Lower leg skin (tissue), 3 donors: ENCODE data around the gene PRSS21.

Experiments
- POLR2A ChIP-seq, 2 donors: fragments of 450-650 bp; IDR thresholded peaks; one replicate each; pipeline ENCODE4 v1.6.1; 2016 to 2017; ENCODE audit warnings: antibody characterized with exemption in 2 of 2, mild to moderate bottlenecking in 1 of 2, moderate library complexity in 1 of 2
- TF ChIP-seq, protein P1 (sequence below), 3 donors: fragments of 450-650 bp; IDR thresholded peaks; one replicate each; pipeline ENCODE4 v1.5.1; 2016; ENCODE audit warnings: antibody characterized with exemption in 3 of 3, mild to moderate bottlenecking in 3 of 3, moderate library complexity in 2 of 3

DNA sequence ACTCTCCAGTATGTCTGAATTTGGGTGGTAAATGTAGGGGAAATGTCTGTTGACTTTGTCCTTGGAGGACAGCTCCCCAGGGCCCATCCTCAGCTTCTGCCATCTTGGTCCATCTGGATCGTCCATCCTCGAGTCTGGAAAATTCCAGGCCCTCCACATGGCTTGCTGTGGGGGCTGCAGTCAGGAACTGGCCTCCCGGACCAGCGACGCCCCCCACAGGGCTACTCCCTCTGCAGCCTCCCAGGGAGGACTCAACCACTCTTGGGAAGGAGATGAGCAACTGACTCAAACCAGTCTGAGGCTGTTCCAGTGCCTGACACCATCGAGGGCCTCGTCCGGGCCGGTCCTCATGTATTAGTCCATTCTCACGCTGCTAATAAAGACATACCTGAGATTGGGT is 7.6 kb downstream of the PRSS21 start:
- TF ChIP-seq, protein P1, sequence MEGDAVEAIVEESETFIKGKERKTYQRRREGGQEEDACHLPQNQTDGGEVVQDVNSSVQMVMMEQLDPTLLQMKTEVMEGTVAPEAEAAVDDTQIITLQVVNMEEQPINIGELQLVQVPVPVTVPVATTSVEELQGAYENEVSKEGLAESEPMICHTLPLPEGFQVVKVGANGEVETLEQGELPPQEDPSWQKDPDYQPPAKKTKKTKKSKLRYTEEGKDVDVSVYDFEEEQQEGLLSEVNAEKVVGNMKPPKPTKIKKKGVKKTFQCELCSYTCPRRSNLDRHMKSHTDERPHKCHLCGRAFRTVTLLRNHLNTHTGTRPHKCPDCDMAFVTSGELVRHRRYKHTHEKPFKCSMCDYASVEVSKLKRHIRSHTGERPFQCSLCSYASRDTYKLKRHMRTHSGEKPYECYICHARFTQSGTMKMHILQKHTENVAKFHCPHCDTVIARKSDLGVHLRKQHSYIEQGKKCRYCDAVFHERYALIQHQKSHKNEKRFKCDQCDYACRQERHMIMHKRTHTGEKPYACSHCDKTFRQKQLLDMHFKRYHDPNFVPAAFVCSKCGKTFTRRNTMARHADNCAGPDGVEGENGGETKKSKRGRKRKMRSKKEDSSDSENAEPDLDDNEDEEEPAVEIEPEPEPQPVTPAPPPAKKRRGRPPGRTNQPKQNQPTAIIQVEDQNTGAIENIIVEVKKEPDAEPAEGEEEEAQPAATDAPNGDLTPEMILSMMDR (IDR thresholded peaks at IDR 0.05) = no peak
- no peak for TF ChIP-seq POLR2A (IDR thresholded peaks at IDR 0.05)
